Hippocampal formation (tissue), 2 donors: ENCODE data around the gene MMAB.

Experiments used
- DNase-seq, 2 donors: peaks; one replicate each; lab custom pipeline; 2025; lab: John Stamatoyannopoulos, UW

MMAB gene

GRCh38 chr12:109559200-109559505, 14.2 kb downstream of the MMAB start:
- DNase-seq, result no peak

GRCh38 chr12:109558374-109559199, 14.7 kb downstream of the MMAB start:
- no peak for DNase-seq

GRCh38 chr12:109557805-109558204, 15.5 kb downstream of the MMAB start:
- no peak for DNase-seq

GRCh38 chr12:109557200-109557599, 16.1 kb downstream of the MMAB start:
- no peak for DNase-seq

GRCh38 chr12:109555431-109556315, 17.6 kb downstream of the MMAB start:
- no peak for DNase-seq

GRCh38 chr12:109554761-109555160, 18.5 kb downstream of the MMAB start:
- no peak for DNase-seq

- DNase-seq, result no peak
These were observed 19.3 kb downstream of the MMAB start for GRCh38 chr12:109553906-109554500.

GRCh38 chr12:109553483-109553882, 19.8 kb downstream of the MMAB start:
- DNase-seq, result no peak

GRCh38 chr12:109552971-109553370, 20.3 kb downstream of the MMAB start:
- DNase-seq, result no peak

- no peak for DNase-seq
These were observed 22.2 kb downstream of the MMAB start for GRCh38 chr12:109551108-109551507.

GRCh38 chr12:109550281-109550680, 23.0 kb downstream of the MMAB start:
- DNase-seq, result no peak

- DNase-seq, result no peak
These were observed 23.6 kb downstream of the MMAB start for GRCh38 chr12:109549613-109550270.

GRCh38 chr12:109548258-109548657, 25.0 kb downstream of the MMAB start:
- no peak for DNase-seq

- no peak for DNase-seq
These were observed 26.0 kb downstream of the MMAB start for GRCh38 chr12:109547286-109547685.

- no peak for DNase-seq
These were observed 27.5 kb downstream of the MMAB start for GRCh38 chr12:109545826-109546225.

- no peak for DNase-seq
These were observed 28.3 kb downstream of the MMAB start for GRCh38 chr12:109544955-109545531.

- DNase-seq, result no peak
These were observed 30.4 kb downstream of the MMAB start for GRCh38 chr12:109542876-109543275.

- no peak for DNase-seq
These were observed 31.3 kb downstream of the MMAB start for GRCh38 chr12:109542014-109542413.

GRCh38 chr12:109541413-109541726, 31.9 kb downstream of the MMAB start:
- DNase-seq, result no peak

GRCh38 chr12:109540526-109541412, 32.5 kb downstream of the MMAB start:
- peak; percentile 14 to 63 for DNase-seq

GRCh38 chr12:109539508-109539907, 33.8 kb downstream of the MMAB start:
- no peak for DNase-seq
